ENCODE data around the gene CCDC92B. TPM values are rescaled to one million over a fixed set of nuclear protein-coding genes. Genes with fewer than 3 reads are reported as not detected.

Gene CCDC92B
- total and polyA plus RNA-seq, 2 of the 4 experiments (the other 2 are of a cell fraction), result not detected

- H3K18ac ChIP-seq (ENCODE audit: low read depth, low read length), result no peak overlapping the region
- no peak overlapping the region for H3K4me3 ChIP-seq (ENCODE audit: insufficient read depth, low read depth, low read length)
- H2BK15ac ChIP-seq (ENCODE audit: low read depth, low read length), result no peak overlapping the region
- H3K27me3 ChIP-seq (ENCODE audit: control insufficient read depth, insufficient read depth, low read length), result no peaks in the 10 kb centered on the region
- no peak overlapping the region for H4K5ac ChIP-seq (ENCODE audit: low read depth, low read length)
- H2AK5ac ChIP-seq (ENCODE audit: low read depth, low read length), result no peak overlapping the region
- no peak overlapping the region for H3K56ac ChIP-seq (ENCODE audit: extremely low read depth, insufficient read depth, low read length)
- no peak overlapping the region for H2AFZ ChIP-seq (replicated peaks; ENCODE audit: low read length, poor library complexity)
- H2BK120ac ChIP-seq (ENCODE audit: low read depth, low read length), result no peak overlapping the region
- H3K9me3 ChIP-seq (ENCODE audit: control insufficient read depth, insufficient read depth, low read length), result no peaks in the 10 kb centered on the region
- CTCF ChIA-PET, result no interaction called here
- peaks cover 26% of the 10 kb centered on the region for H4K20me1 ChIP-seq (ENCODE audit: insufficient read depth, low read length)
- H3K27ac ChIP-seq (ENCODE audit: insufficient read depth, low read length), result no peak overlapping the region
- no peak overlapping the region for H4K8ac ChIP-seq (ENCODE audit: low read depth in 2 of 2, low read length in 2 of 2)
- H3K4me1 ChIP-seq (ENCODE audit: control insufficient read depth, insufficient read depth, low read length), result peaks cover 9% of the 10 kb centered on the region
- DNase-seq (no peak), ATAC-seq (ENCODE audit: low read depth) (no peak)
- H3K14ac ChIP-seq (replicated peaks; ENCODE audit: low read depth, low read length), result no peak overlapping the region
- no peak overlapping the region for H3K4ac ChIP-seq (ENCODE audit: low read depth, low read length)
- H3K79me1 ChIP-seq (ENCODE audit: low read depth in 1 of 2, low read length in 2 of 2), result peaks cover 8 to 28% of the 10 kb centered on the region in 2 experiments
- TF ChIP-seq CTCF (conservative IDR thresholded peaks at IDR 0.05; ENCODE audit: low read depth, low read length) (no peak), USF2 (IDR thresholded peaks at IDR 0.05; ENCODE audit: low read depth, low read length) (no peak), MAFK (IDR thresholded peaks at IDR 0.05; ENCODE audit: low read depth, low read length) (no peak), CHD1 (IDR thresholded peaks at IDR 0.05; ENCODE audit: low read depth, low read length) (no peak), NFE2L2 (IDR thresholded peaks at IDR 0.05; ENCODE audit: low read depth, low read length) (no peak), ELK1 (IDR thresholded peaks at IDR 0.05; ENCODE audit: borderline replicate concordance, low read depth, low read length) (no peak), MXI1 (IDR thresholded peaks at IDR 0.05; ENCODE audit: borderline replicate concordance, low read depth, low read length) (no peak), RAD21 (IDR thresholded peaks at IDR 0.05; ENCODE audit: low read length) (no peak), POLR2A (IDR thresholded peaks at IDR 0.05; ENCODE audit: low read depth, low read length) (no peak), SMC3 (IDR thresholded peaks at IDR 0.05; ENCODE audit: low read depth, low read length) (no peak)
- H2AK9ac ChIP-seq (replicated peaks; ENCODE audit: low read depth, low read length, poor library complexity), result no peak overlapping the region
- intact Hi-C loops (cut with micrococcal nuclease) (no loop called here), in situ Hi-C loops (cut with MboI; ENCODE audit: low sequenced_read_pairs) (no loop called here), dilution Hi-C loops (cut with HindIII; ENCODE audit: low sequenced_read_pairs, unreplicated experiment) (no loop called here)
- H2BK5ac ChIP-seq (ENCODE audit: low read depth, low read length, poor library complexity, severe bottlenecking), result no peak overlapping the region
- peaks cover 2% of the 10 kb centered on the region; the same call in 1 of the 2 replicates for H3K9me1 ChIP-seq (ENCODE audit: insufficient read depth, low read length)
- 89% methylated on average over 10 of the region's 27 CpGs; no CpG with 5 or more reads in 1 of the 2 experiments for WGBS, 2 experiments (ENCODE audit: extremely low coverage in 2 of 2, insufficient read length in 1 of 2)
- BruUV-seq (replicated peaks), result no TSS peak
- POLR2A ChIA-PET (ENCODE audit: unreplicated experiment), result no interaction called here
- no peak overlapping the region for H4K91ac ChIP-seq (ENCODE audit: insufficient read depth, low read depth, low read length)
- peaks cover 58% of the 10 kb centered on the region for H3K36me3 ChIP-seq (ENCODE audit: control insufficient read depth, insufficient read depth, low read length)
- H3K4me2 ChIP-seq (ENCODE audit: low read depth, low read length), result no peak overlapping the region
- H2BK20ac ChIP-seq (ENCODE audit: low read depth, low read length), result no peak overlapping the region
- no peak overlapping the region for H3K23ac ChIP-seq (ENCODE audit: low read depth, low read length)
- H3K9ac ChIP-seq (ENCODE audit: low read depth, low read length), result no peak overlapping the region
These were observed 48.8 kb downstream of the CCDC92B start for GRCh38 chr17:2700491-2701141.

Measured in IMR-90 (cell line).